K562 (cell line): Measurements from ENCODE around the gene FOSL2. TPM values are rescaled to one million over a fixed set of nuclear protein-coding genes. Genes with fewer than 3 reads are reported as not detected.
A peak's percentile ranks its signal among the peaks of the same experiment; 100 is the strongest.

Experiments
- C11orf30 ChIP-seq: fragments of 450-650 bp; IDR thresholded peaks from 2 replicates; pipeline ENCODE4 v1.6.1; 2016; ENCODE audit warnings: low read depth, mild to moderate bottlenecking
- E2F4 ChIP-seq: sonication (generic); formaldehyde crosslinking; IDR thresholded peaks from 2 replicates; pipeline ENCODE4 v1.8.0; 2022; ENCODE audit warnings: mild to moderate bottlenecking, low read depth, missing genetic modification reagents
- ETV1 ChIP-seq: fragments of 450-650 bp; conservative IDR thresholded peaks from 2 replicates; pipeline ENCODE4 v1.6.1; 2016; ENCODE audit warnings: missing genetic modification characterization, control low read depth, low read depth, missing compliant biosample characterization
- HMBOX1 ChIP-seq: sonication (generic); IDR thresholded peaks from 2 replicates; pipeline ENCODE4 v1.6.1; 2016
- HOXB6 ChIP-seq: fragments of 250-450 bp; sonication (Bioruptor Pico); IDR thresholded peaks from 2 replicates; pipeline ENCODE4 v1.5.1; 2022; ENCODE audit warnings: mild to moderate bottlenecking, borderline replicate concordance
- ILF3 ChIP-seq: fragments of 450-650 bp; IDR thresholded peaks from 2 replicates; pipeline ENCODE4 v1.6.1; 2018; ENCODE audit warnings: antibody characterized with exemption, mild to moderate bottlenecking, moderate library complexity, borderline replicate concordance
- L3MBTL2 ChIP-seq: fragments of 450-650 bp; IDR thresholded peaks from 2 replicates; pipeline ENCODE4 v1.6.1; 2016; ENCODE audit warnings: mild to moderate bottlenecking, moderate library complexity
- MAFG ChIP-seq: fragments of 450-650 bp; conservative IDR thresholded peaks from 2 replicates; pipeline ENCODE4 v1.6.1; 2016; ENCODE audit warnings: missing genetic modification characterization, missing compliant biosample characterization
- MCM7 ChIP-seq, 2 experiments: fragments of 450-650 bp; IDR thresholded peaks; 2 replicates each; pipeline ENCODE4 v1.6.1; 2016 to 2018
- MIER1 ChIP-seq: fragments of 450-650 bp; IDR thresholded peaks from 2 replicates; pipeline ENCODE4 v1.6.1; 2016; ENCODE audit warnings: antibody characterized with exemption, mild to moderate bottlenecking, low read depth
- MXI1 ChIP-seq: IDR thresholded peaks from 2 replicates; pipeline ENCODE4 v1.6.1; 2011; ENCODE audit warnings: low read depth, mild to moderate bottlenecking, improper control_type of control experiment, low read length
- NCOR1 ChIP-seq: fragments of 450-650 bp; IDR thresholded peaks from 2 replicates; pipeline ENCODE4 v1.6.1; 2016; ENCODE audit warnings: mild to moderate bottlenecking, moderate library complexity
- NFIX ChIP-seq: fragments of 250-450 bp; sonication (Bioruptor Pico); IDR thresholded peaks from 2 replicates; pipeline ENCODE4 v1.4.0; 2020; ENCODE audit warnings: low read depth, mild to moderate bottlenecking, moderate library complexity
- NR2C1 ChIP-seq, 2 experiments: fragments of 450-650 bp; IDR thresholded peaks; 2 replicates each; pipeline ENCODE4 v1.6.1; 2017; ENCODE audit warnings: mild to moderate bottlenecking in 2 of 2, antibody characterized with exemption in 1 of 2, inconsistent platforms in 1 of 2, missing compliant biosample characterization in 1 of 2, missing genetic modification characterization in 1 of 2
- PML ChIP-seq: IDR thresholded peaks from 2 replicates; pipeline ENCODE4 v1.6.1; 2012; ENCODE audit warnings: low read length, inconsistent platforms
- POLR2H ChIP-seq: IDR thresholded peaks from 2 replicates; pipeline ENCODE4 v1.6.1; 2016; ENCODE audit warnings: missing genetic modification characterization, low read depth, mild to moderate bottlenecking, control low read depth, missing compliant biosample characterization, moderate library complexity
- PTRF ChIP-seq: fragments of 450-650 bp; IDR thresholded peaks from 2 replicates; pipeline ENCODE4 v1.6.1; 2016; ENCODE audit warnings: mild to moderate bottlenecking, missing genetic modification characterization, missing compliant biosample characterization
- SMARCA4 ChIP-seq: fragments of 450-650 bp; IDR thresholded peaks from 2 replicates; pipeline ENCODE4 v1.6.1; 2016
- ZBTB43 ChIP-seq: sonication (generic); formaldehyde crosslinking; IDR thresholded peaks from 2 replicates; pipeline ENCODE4 v1.8.0; 2023; ENCODE audit warnings: mild to moderate bottlenecking, missing genetic modification reagents
- ZFP30 ChIP-seq: fragments of 250-450 bp; sonication (Bioruptor Pico); IDR thresholded peaks from 2 replicates; pipeline ENCODE4 v1.8.0; 2022; ENCODE audit warnings: moderate library complexity, mild to moderate bottlenecking, inconsistent platforms, borderline replicate concordance
- ZNF146 ChIP-seq: IDR thresholded peaks from one replicate; pipeline ENCODE4 v1.6.1; 2018; ENCODE audit warnings: missing compliant biosample characterization; ENCODE audit not compliant: unreplicated experiment
- ZNF584 ChIP-seq: fragments of 200-800 bp; sonication (Bioruptor generic); IDR thresholded peaks from 2 replicates; pipeline ENCODE4 v1.6.1; 2016; ENCODE audit warnings: low read depth, mild to moderate bottlenecking, missing genetic modification characterization, missing compliant biosample characterization
- ZNF644 ChIP-seq: fragments of 200-800 bp; sonication (Bioruptor generic); IDR thresholded peaks from 2 replicates; pipeline ENCODE4 v1.6.1; 2016; ENCODE audit warnings: low read depth, missing genetic modification characterization, missing compliant biosample characterization
- ZNF695 ChIP-seq: fragments of 450-650 bp; formaldehyde crosslinking; IDR thresholded peaks from 2 replicates; pipeline ENCODE4 v1.4.0; 2020; ENCODE audit warnings: mild to moderate bottlenecking, moderate library complexity
- polyA plus RNA-seq, 8 experiments: library from polyadenylated mRNA; depleted of rRNA in 4 of 8; stranded (reverse) in 5 of 8; unstranded in 3 of 8; fragments of >200 nt; fragmentation: Nextera tagmentation in 2 of 8; fragmentation: Illumina TruSeq in 1 of 8; extraction: Ambion mirVana in 2 of 8; extraction: Trizol in 1 of 8; gene quantifications; 2 replicates each; pipeline versions ENCODE4 v1.2.1 to v1.2.3, GENCODE V29; 2011 to 2014; ENCODE audit warnings: inconsistent platforms in 1 of 8, missing spikeins in 1 of 8
- total RNA-seq, 7 experiments: library from RNA; depleted of rRNA in 6 of 7; stranded (reverse); fragments of >200 nt in 6 of 7; fragmentation: Illumina TruSeq in 2 of 7; extraction: Trizol in 2 of 7; gene quantifications; 2 replicates each; pipeline versions ENCODE4 v1.2.1 to v1.2.3, GENCODE V29; 2011 to 2021; ENCODE audit warnings: low replicate concordance in 1 of 7
- TF ChIP-seq, protein P1 (sequence below), 2 experiments: fragments of 450-650 bp in 1 of 2; sonication (generic) in 1 of 2; formaldehyde crosslinking; conservative IDR thresholded peaks; 2 replicates each; pipeline versions ENCODE4 v1.4.0 to v1.8.1; 2020 to 2022; ENCODE audit warnings: mild to moderate bottlenecking in 1 of 2, missing genetic modification reagents in 1 of 2

Gene FOSL2
- total and polyA plus RNA-seq, 9 of the 15 experiments (the other 6 are each of a cell fraction or from before 2014, with no cell fraction given): 0.04 to 2.9 (median 0.80) TPM

- TF ChIP-seq ZNF695 (CRISPR knock-in tag) (no peak), C11orf30 (no peak), E2F4 (no peak), PTRF (peak; percentile 45; the same call in 1 of the 2 replicates), ZFP30 (CRISPR knock-in tag) (no peak), MXI1 (no peak), NFIX (CRISPR knock-in tag) (peak; percentile 47; the same call in 1 of the 2 replicates), ZNF644 (tag) (peak; percentile 83), HMBOX1 (peak; percentile 42; the same call in 1 of the 2 replicates), MAFG (tag) (no peak), POLR2H (tag) (no peak), HOXB6 (CRISPR knock-in tag) (no peak), SMARCA4 (peak; percentile 80), L3MBTL2 (peak; percentile 93), ILF3 (no peak), PML (no peak), ZNF146 (CRISPR knock-in tag) (no peak), NR2C1 (IDR thresholded peaks at IDR 0.05) (peak; percentile 69), NR2C1 (tag; IDR thresholded peaks at IDR 0.05) (peak; percentile 82), MCM7 (IDR thresholded peaks at IDR 0.05) (no peak), ZBTB43 (CRISPR knock-in tag) (no peak), ETV1 (tag) (peak; percentile 58), NCOR1 (peak; percentile 57; the same call in 1 of the 2 replicates), ZNF584 (CRISPR knock-in tag) (peak; percentile 84; the same call in 1 of the 2 replicates), MIER1 (no peak)
- TF ChIP-seq, protein P1, sequence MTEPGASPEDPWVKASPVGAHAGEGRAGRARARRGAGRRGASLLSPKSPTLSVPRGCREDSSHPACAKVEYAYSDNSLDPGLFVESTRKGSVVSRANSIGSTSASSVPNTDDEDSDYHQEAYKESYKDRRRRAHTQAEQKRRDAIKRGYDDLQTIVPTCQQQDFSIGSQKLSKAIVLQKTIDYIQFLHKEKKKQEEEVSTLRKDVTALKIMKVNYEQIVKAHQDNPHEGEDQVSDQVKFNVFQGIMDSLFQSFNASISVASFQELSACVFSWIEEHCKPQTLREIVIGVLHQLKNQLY (CRISPR knock-in tag; conservative IDR thresholded peaks at IDR 0.05): no peak
These were observed 33.2 kb upstream of the FOSL2 start (continued) for GRCh38 chr2:28359222-28360057.
